H9 (cell line): ENCODE data around the gene FADS1. TPM values are rescaled to one million over a fixed set of nuclear protein-coding genes. Genes with fewer than 3 reads are reported as not detected.

ENCODE experiments used
- DNase-seq: peaks from one replicate; pipeline ENCODE4 v3.0.0-alpha.2; 2017
- H2AFZ ChIP-seq: one replicate; pipeline ENCODE4 v1.6.1; 2013; ENCODE audit warnings: mild to moderate bottlenecking, low read length, control low read depth, moderate library complexity
- H2AK5ac ChIP-seq: 2 replicates; pipeline ENCODE4 v1.6.1; 2013; ENCODE audit warnings: low read length, control low read depth, mixed read lengths; ENCODE audit not compliant: insufficient read length
- H2BK120ac ChIP-seq: one replicate; pipeline ENCODE4 v1.6.1; 2013; ENCODE audit warnings: low read depth, mild to moderate bottlenecking, low read length, control low read depth, inconsistent platforms; ENCODE audit not compliant: poor library complexity, severe bottlenecking
- H2BK12ac ChIP-seq: 2 replicates; pipeline ENCODE4 v1.6.1; 2013; ENCODE audit warnings: low read length, control low read depth, mixed read lengths, low read depth; ENCODE audit not compliant: insufficient read length
- H2BK15ac ChIP-seq: 2 replicates; pipeline ENCODE4 v1.6.1; 2013; ENCODE audit warnings: low read depth, low read length, control low read depth
- H2BK20ac ChIP-seq: one replicate; pipeline ENCODE4 v1.6.1; 2013; ENCODE audit warnings: low read depth, mild to moderate bottlenecking, low read length, control low read depth, inconsistent platforms; ENCODE audit not compliant: poor library complexity, severe bottlenecking
- H2BK5ac ChIP-seq: 2 replicates; pipeline ENCODE4 v1.6.1; 2013; ENCODE audit warnings: low read length, control low read depth, mixed read lengths; ENCODE audit not compliant: insufficient read length
- H3K14ac ChIP-seq: 2 replicates; pipeline ENCODE4 v1.6.1; 2013; ENCODE audit warnings: low read length, control low read depth; ENCODE audit not compliant: insufficient read depth
- H3K18ac ChIP-seq: 2 replicates; pipeline ENCODE4 v1.6.1; 2013; ENCODE audit warnings: low read depth, mild to moderate bottlenecking, mixed read lengths, low read length, control low read depth; ENCODE audit not compliant: insufficient read length
- H3K23ac ChIP-seq: 2 replicates; pipeline ENCODE4 v1.6.1; 2013; ENCODE audit warnings: low read length, control low read depth, mixed read lengths, low read depth; ENCODE audit not compliant: insufficient read length
- H3K23me2 ChIP-seq: 2 replicates; pipeline ENCODE4 v1.6.1; 2013; ENCODE audit warnings: low read depth, mild to moderate bottlenecking, mixed read lengths, low read length, control low read depth; ENCODE audit not compliant: insufficient read length, poor library complexity, severe bottlenecking
- H3K27ac ChIP-seq: 2 replicates; pipeline ENCODE4 v1.5.1; 2013; ENCODE audit warnings: low read length, control low read depth, mixed read lengths, low read depth; ENCODE audit not compliant: insufficient read length
- H3K27me3 ChIP-seq: 2 replicates; pipeline ENCODE4 v1.6.1; 2013; ENCODE audit warnings: low read length, control low read depth, inconsistent platforms; ENCODE audit not compliant: insufficient read depth
- H3K4ac ChIP-seq: 2 replicates; pipeline ENCODE4 v1.6.1; 2013; ENCODE audit warnings: low read depth, mild to moderate bottlenecking, control low read depth, inconsistent platforms, low read length, moderate library complexity
- H3K4me1 ChIP-seq: 2 replicates; pipeline ENCODE4 v1.6.1; 2013; ENCODE audit warnings: low read length, control low read depth, inconsistent platforms; ENCODE audit not compliant: insufficient read depth
- H3K4me2 ChIP-seq: 2 replicates; pipeline ENCODE4 v1.6.1; 2013; ENCODE audit warnings: low read length, control low read depth, mixed read lengths; ENCODE audit not compliant: insufficient read length, insufficient read depth
- H3K56ac ChIP-seq: 2 replicates; pipeline ENCODE4 v1.6.1; 2013; ENCODE audit warnings: low read depth, mild to moderate bottlenecking, mixed read lengths, low read length, control low read depth; ENCODE audit not compliant: insufficient read length
- H3K79me1 ChIP-seq: 2 replicates; pipeline ENCODE4 v1.6.1; 2013; ENCODE audit warnings: low read depth, mild to moderate bottlenecking, moderate library complexity, low read length, control low read depth, inconsistent platforms; ENCODE audit not compliant: insufficient read depth, poor library complexity, severe bottlenecking
- H3K79me2 ChIP-seq: 2 replicates; pipeline ENCODE4 v1.6.1; 2013; ENCODE audit warnings: low read length, control low read depth, inconsistent platforms; ENCODE audit not compliant: insufficient read depth
- H3K9ac ChIP-seq: 2 replicates; pipeline ENCODE4 v1.6.1; 2013; ENCODE audit warnings: low read length, control low read depth, mixed read lengths; ENCODE audit not compliant: insufficient read length; ENCODE audit errors: extremely low read depth
- H3K9me3 ChIP-seq: one replicate; pipeline ENCODE4 v1.6.1; 2013; ENCODE audit warnings: low read depth, low read length, inconsistent platforms; ENCODE audit not compliant: control insufficient read depth
- H3T11ph ChIP-seq: one replicate; pipeline ENCODE4 v1.6.1; 2013; ENCODE audit warnings: mild to moderate bottlenecking, low read length, control low read depth, inconsistent platforms
- H4K20me1 ChIP-seq: one replicate; pipeline ENCODE4 v1.6.1; 2013; ENCODE audit not compliant: control insufficient read depth, insufficient read length, insufficient read depth
- H4K5ac ChIP-seq: 2 replicates; pipeline ENCODE4 v1.6.1; 2013; ENCODE audit warnings: low read depth, mild to moderate bottlenecking, mixed read lengths, low read length, control low read depth; ENCODE audit not compliant: insufficient read length
- H4K8ac ChIP-seq: replicated peaks from 2 replicates; pipeline ENCODE4 v1.6.1; 2013; ENCODE audit warnings: low read length, control low read depth, mixed read lengths, low read depth; ENCODE audit not compliant: insufficient read length
- H4K91ac ChIP-seq: 2 replicates; pipeline ENCODE4 v1.6.1; 2013; ENCODE audit warnings: low read depth, mild to moderate bottlenecking, moderate library complexity, mixed read lengths, low read length, control low read depth; ENCODE audit not compliant: insufficient read length
- H3K27ac Mint-ChIP-seq, 3 experiments: 2 replicates in 2 of 3; 3 replicates in 1 of 3; pipeline ENCODE4 v1.8.0; 2020 to 2021; ENCODE audit warnings: mixed read lengths in 3 of 3, mild to moderate bottlenecking in 1 of 3, moderate library complexity in 1 of 3
- H3K27me3 Mint-ChIP-seq: 2 replicates; pipeline ENCODE4 v1.8.0; 2021; ENCODE audit warnings: low read depth, mild to moderate bottlenecking, moderate library complexity, mixed read lengths
- H3K36me3 Mint-ChIP-seq, 3 experiments: 2 replicates in 2 of 3; 3 replicates in 1 of 3; pipeline ENCODE4 v1.8.0; 2020 to 2021; ENCODE audit warnings: low read depth in 3 of 3, mixed read lengths in 3 of 3; ENCODE audit not compliant: insufficient read depth in 1 of 3
- H3K4me1 Mint-ChIP-seq, 2 experiments: 2 replicates each; pipeline ENCODE4 v1.8.0; 2020; ENCODE audit warnings: mixed read lengths in 2 of 2
- H3K4me3 Mint-ChIP-seq, 2 experiments: 2 replicates in 1 of 2; 3 replicates in 1 of 2; pipeline ENCODE4 v1.8.0; 2020 to 2021; ENCODE audit warnings: mild to moderate bottlenecking in 2 of 2, mixed read lengths in 2 of 2, moderate library complexity in 1 of 2
- H3K9me3 Mint-ChIP-seq, 2 experiments: 2 replicates in 1 of 2; 3 replicates in 1 of 2; pipeline ENCODE4 v1.8.0; 2020; ENCODE audit warnings: mild to moderate bottlenecking in 2 of 2, mixed read lengths in 2 of 2, moderate library complexity in 1 of 2
- CTCF ChIP-seq: fragments of 200-600 bp; sonication (generic); conservative IDR thresholded peaks from 3 replicates; pipeline ENCODE4 v1.8.0; 2021; ENCODE audit warnings: antibody characterized with exemption, mild to moderate bottlenecking
- WGBS: extraction: QIAGEN DNeasy Blood & Tissue Kit; methylation state at CpG from one replicate; pipeline ENCODE4 v1.1.7; 2013; ENCODE audit warnings: missing lambda C conversion rate, low lambda C conversion rate, mixed read lengths; ENCODE audit not compliant: insufficient read length; ENCODE audit errors: extremely low coverage; 5-methylcytosine and 5-hydroxymethylcytosine counted together
- total RNA-seq: library from RNA; stranded (reverse); gene quantifications from 2 replicates; pipeline ENCODE4 v1.2.1, GENCODE V29; 2021

The FADS1 gene
- total RNA-seq, 1 experiment from 2014 or later: 125 TPM

- H3K4me3 Mint-ChIP-seq: peak within 1 kb of the TSS; percentile 91 to 93
- Histone ChIP-seq H3K14ac (peak within 1 kb of the TSS; percentile 76), H3K4me2 (peak within 1 kb of the TSS; percentile 96), H3K27me3 (no peaks in the 10 kb centered on the region), H3K23ac (no peak within 1 kb of the TSS), H4K5ac (no peak within 1 kb of the TSS), H2BK5ac (no peak within 1 kb of the TSS), H2AK5ac (no peak within 1 kb of the TSS), H2BK20ac (no peak within 1 kb of the TSS), H3K4ac (no peak within 1 kb of the TSS), H3K56ac (no peak within 1 kb of the TSS), H3K9ac (peak within 1 kb of the TSS; percentile 66), H3K4me1 (peaks cover 5% of the 10 kb centered on the region; the same call in 1 of the 2 replicates), H2AFZ (no peak within 1 kb of the TSS), H2BK12ac (no peak within 1 kb of the TSS), H3K9me3 (no peaks in the 10 kb centered on the region), H4K91ac (no peak within 1 kb of the TSS), H3T11ph (no peak within 1 kb of the TSS), H3K27ac (peak within 1 kb of the TSS; percentile 76), H2BK120ac (no peak within 1 kb of the TSS), H3K79me2 (peaks cover 36% of the 10 kb centered on the region; the same call in 1 of the 2 replicates), H2BK15ac (no peak within 1 kb of the TSS), H4K8ac (no peak within 1 kb of the TSS), H3K18ac (peak within 1 kb of the TSS; percentile 83), H3K23me2 (peaks cover 16% of the 10 kb centered on the region), H3K79me1 (peaks cover 2% of the 10 kb centered on the region), H4K20me1 (no peaks in the 10 kb centered on the region)
- H3K27ac Mint-ChIP-seq: peak within 1 kb of the TSS; percentile 95 to 99 (median 98)
- peaks cover 45 to 46% of the 10 kb centered on the region in 2 experiments for H3K4me1 Mint-ChIP-seq
- no peaks in the 10 kb centered on the region for H3K27me3 Mint-ChIP-seq
- no peaks in the 10 kb centered on the region for H3K9me3 Mint-ChIP-seq
- H3K36me3 Mint-ChIP-seq: peaks cover 16 to 29% (median 28%) of the 10 kb centered on the region in 3 experiments; a peak in 6 of 7 replicates
- no CpG with 5 or more reads among the region's 83 CpGs for WGBS
- 0 out of 3 replicates have a peak, but pooled peaks have one; percentile 17 for TF ChIP-seq CTCF
- DNase-seq: peak; percentile 95
These were observed 11.0 kb upstream of the FADS1 start, which contains the start of gene FADS2 for GRCh38 chr11:61827571-61828378. Gene FADS2 (plus strand): TSS chr11:61828300. CDS start chr11:61828391, 91 bp downstream.
